GOT3 (cell line): Measurements from ENCODE around the gene IGFBP2.

ENCODE experiments used
- DNase-seq: peaks from one replicate; lab custom pipeline; 2025; ENCODE audit warnings: mixed read lengths; lab: John Stamatoyannopoulos, UW

IGFBP2 gene

GRCh38 chr2:216702756-216703155 is 69.5 kb downstream of the IGFBP2 start:
- DNase-seq, result no peak

- no peak for DNase-seq
Observed at GRCh38 chr2:216710551-216711301, 77.5 kb downstream of the IGFBP2 start.

- DNase-seq, result no peak
Observed at GRCh38 chr2:216711348-216711747, 78.1 kb downstream of the IGFBP2 start.

- peak; percentile 58 for DNase-seq
Observed at GRCh38 chr2:216713691-216714336, 80.6 kb downstream of the IGFBP2 start.
